ENCODE data around the gene MICALL1. TPM values are rescaled to one million over a fixed set of nuclear protein-coding genes. Genes with fewer than 3 reads are reported as not detected.

The MICALL1 gene
- total and polyA plus RNA-seq, 9 donors: 21.7 to 73.8 (median 50.5) TPM

- peaks cover 77% of the 10 kb centered on the region for H3K36me3 ChIP-seq (ENCODE audit: control insufficient read depth, insufficient read depth, low read length)
- no peak overlapping the region for H3K27ac ChIP-seq (ENCODE audit: low read length)
- H3K27me3 ChIP-seq (ENCODE audit: control insufficient read depth, insufficient read depth, low read length): no peaks in the 10 kb centered on the region
- H3K9me3 ChIP-seq (replicated peaks; ENCODE audit: control insufficient read depth, low read depth, low read length): no peaks in the 10 kb centered on the region
- 95% methylated on average over 29 of the region's 32 CpGs for WGBS (ENCODE audit: insufficient coverage)
- H3K4me3 ChIP-seq (ENCODE audit: low read length): no peak overlapping the region
- no peak for DNase-seq
- H3K4me1 ChIP-seq (ENCODE audit: control insufficient read depth, insufficient read depth, low read length): peaks cover 4% of the 10 kb centered on the region
These were observed 20.9 kb downstream of the MICALL1 start for GRCh38 chr22:37926771-37927636.

GRCh38 chr22:37927637-37927936, 21.5 kb downstream of the MICALL1 start:
- Histone ChIP-seq H3K27me3 (ENCODE audit: control insufficient read depth, insufficient read depth, low read length) (no peaks in the 10 kb centered on the region), H3K27ac (ENCODE audit: low read length) (no peak overlapping the region), H3K9me3 (replicated peaks; ENCODE audit: control insufficient read depth, low read depth, low read length) (no peaks in the 10 kb centered on the region), H3K4me1 (ENCODE audit: control insufficient read depth, insufficient read depth, low read length) (peaks cover 4% of the 10 kb centered on the region), H3K4me3 (ENCODE audit: low read length) (no peak overlapping the region), H3K36me3 (ENCODE audit: control insufficient read depth, insufficient read depth, low read length) (peaks cover 83% of the 10 kb centered on the region)
- no peak for DNase-seq
- 92% methylated on average over 4 of the region's 5 CpGs for WGBS (ENCODE audit: insufficient coverage)

DNA sequence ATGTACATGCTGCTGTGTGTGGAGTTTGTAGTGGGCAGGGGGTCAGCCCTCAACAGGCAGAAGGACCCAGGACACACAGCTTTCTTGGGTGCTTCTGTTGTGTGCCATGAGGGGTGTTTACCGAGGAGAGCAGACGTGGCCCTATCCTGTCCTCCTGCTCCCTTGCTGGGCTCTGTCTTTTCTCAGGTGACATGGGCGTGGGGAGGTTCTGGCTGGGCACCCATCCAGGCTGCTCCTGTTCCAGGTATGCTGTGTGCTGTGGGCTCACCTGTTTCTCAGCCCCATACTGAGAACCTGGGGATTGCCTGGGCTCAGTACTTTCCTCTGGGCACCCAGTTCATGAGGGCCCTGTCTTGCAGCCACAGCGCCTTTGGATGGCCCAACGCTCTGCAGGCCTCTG, 23.3 kb downstream of the MICALL1 start:
- H3K27me3 ChIP-seq (ENCODE audit: control insufficient read depth, insufficient read depth, low read length): no peaks in the 10 kb centered on the region
- H3K27ac ChIP-seq (ENCODE audit: low read length): no peak overlapping the region
- H3K9me3 ChIP-seq (replicated peaks; ENCODE audit: control insufficient read depth, low read depth, low read length): no peaks in the 10 kb centered on the region
- no peak for DNase-seq
- H3K4me3 ChIP-seq (ENCODE audit: low read length): no peak overlapping the region
- H3K4me1 ChIP-seq (ENCODE audit: control insufficient read depth, insufficient read depth, low read length): peaks cover 15% of the 10 kb centered on the region
- H3K36me3 ChIP-seq (ENCODE audit: control insufficient read depth, insufficient read depth, low read length): peaks cover 87% of the 10 kb centered on the region
- 85% methylated on average over 5 of the region's 5 CpGs for WGBS (ENCODE audit: insufficient coverage)

GRCh38 chr22:37930270-37930951, 24.3 kb downstream of the MICALL1 start:
- no peak for DNase-seq
- Histone ChIP-seq H3K36me3 (ENCODE audit: control insufficient read depth, insufficient read depth, low read length) (peaks cover 77% of the 10 kb centered on the region), H3K27ac (ENCODE audit: low read length) (no peak overlapping the region), H3K9me3 (replicated peaks; ENCODE audit: control insufficient read depth, low read depth, low read length) (no peaks in the 10 kb centered on the region), H3K4me3 (ENCODE audit: low read length) (no peak overlapping the region), H3K27me3 (ENCODE audit: control insufficient read depth, insufficient read depth, low read length) (no peaks in the 10 kb centered on the region), H3K4me1 (ENCODE audit: control insufficient read depth, insufficient read depth, low read length) (peaks cover 11% of the 10 kb centered on the region)
- WGBS (ENCODE audit: insufficient coverage): 75% methylated on average over 10 of the region's 11 CpGs

DNA sequence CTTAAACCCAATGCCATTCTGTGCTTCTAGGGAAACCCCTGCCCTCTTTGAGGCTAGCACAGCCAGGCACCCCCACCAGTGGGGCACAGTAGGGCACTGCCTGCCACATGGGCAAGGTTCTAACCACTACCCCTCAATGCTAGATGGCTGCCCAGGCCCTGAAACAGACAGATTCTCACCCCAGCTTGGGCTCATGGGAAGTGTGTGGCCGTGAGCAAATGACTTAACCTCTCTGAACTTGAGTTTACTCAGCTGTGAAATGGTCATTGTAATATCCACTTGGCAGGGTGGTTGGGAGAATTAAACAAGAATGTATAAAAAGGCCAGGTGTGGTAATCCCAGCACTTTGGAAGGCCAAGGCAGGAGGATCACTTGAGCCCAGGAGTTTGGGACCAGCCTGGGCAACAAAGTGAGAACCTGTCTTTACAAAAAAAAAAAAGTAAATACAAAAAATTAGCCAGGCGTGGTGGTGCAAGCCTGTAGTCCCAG, 24.9 kb downstream of the MICALL1 start:
- Histone ChIP-seq H3K4me3 (ENCODE audit: low read length) (no peak overlapping the region), H3K4me1 (ENCODE audit: control insufficient read depth, insufficient read depth, low read length) (peaks cover 11% of the 10 kb centered on the region), H3K9me3 (replicated peaks; ENCODE audit: control insufficient read depth, low read depth, low read length) (no peaks in the 10 kb centered on the region), H3K27me3 (ENCODE audit: control insufficient read depth, insufficient read depth, low read length) (no peaks in the 10 kb centered on the region), H3K36me3 (ENCODE audit: control insufficient read depth, insufficient read depth, low read length) (peaks cover 73% of the 10 kb centered on the region), H3K27ac (ENCODE audit: low read length) (no peak overlapping the region)
- DNase-seq: no peak
- WGBS (ENCODE audit: insufficient coverage): 90% methylated on average over 2 of the region's 2 CpGs

DNA sequence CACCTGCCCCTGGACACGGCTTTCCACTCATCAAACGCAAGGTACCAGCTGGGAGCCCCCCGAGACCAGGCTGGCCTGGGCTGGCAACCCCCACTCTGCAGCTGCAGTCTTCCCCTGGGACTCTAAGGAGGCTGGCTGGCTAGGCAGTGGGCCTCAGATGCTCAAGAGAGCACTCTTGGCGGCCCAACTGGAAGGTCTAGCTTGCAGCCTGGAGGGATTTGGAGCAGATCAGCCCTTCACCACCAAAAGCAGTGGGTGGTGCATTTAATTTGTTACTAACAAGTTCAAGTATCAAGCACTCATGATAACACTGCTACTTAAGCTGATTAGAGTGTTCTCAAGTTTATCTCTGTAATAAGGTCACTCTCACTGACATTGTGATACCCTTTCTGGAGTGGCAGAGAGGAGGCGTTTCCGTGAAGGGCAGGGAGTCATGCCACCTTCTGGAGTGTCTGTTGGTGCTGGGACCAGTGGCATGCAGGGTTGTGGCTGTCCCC, 25.8 kb downstream of the MICALL1 start:
- Histone ChIP-seq H3K9me3 (replicated peaks; ENCODE audit: control insufficient read depth, low read depth, low read length) (no peaks in the 10 kb centered on the region), H3K27ac (ENCODE audit: low read length) (no peak overlapping the region), H3K27me3 (ENCODE audit: control insufficient read depth, insufficient read depth, low read length) (no peaks in the 10 kb centered on the region), H3K4me1 (ENCODE audit: control insufficient read depth, insufficient read depth, low read length) (peaks cover 11% of the 10 kb centered on the region), H3K36me3 (ENCODE audit: control insufficient read depth, insufficient read depth, low read length) (peaks cover 70% of the 10 kb centered on the region), H3K4me3 (ENCODE audit: low read length) (no peak overlapping the region)
- WGBS (ENCODE audit: insufficient coverage): 55% methylated on average over 3 of the region's 6 CpGs
- no peak for DNase-seq

- no peak overlapping the region for H3K4me3 ChIP-seq (ENCODE audit: low read length)
- peaks cover 11% of the 10 kb centered on the region for H3K4me1 ChIP-seq (ENCODE audit: control insufficient read depth, insufficient read depth, low read length)
- peaks cover 66% of the 10 kb centered on the region for H3K36me3 ChIP-seq (ENCODE audit: control insufficient read depth, insufficient read depth, low read length)
- no peak overlapping the region for H3K27ac ChIP-seq (ENCODE audit: low read length)
- H3K9me3 ChIP-seq (replicated peaks; ENCODE audit: control insufficient read depth, low read depth, low read length): no peaks in the 10 kb centered on the region
- whole genome bisulfite sequencing (ENCODE audit: insufficient coverage): 76% methylated on average over 6 of the region's 10 CpGs
- DNase-seq: no peak
- H3K27me3 ChIP-seq (ENCODE audit: control insufficient read depth, insufficient read depth, low read length): no peaks in the 10 kb centered on the region
These were observed 26.3 kb downstream of the MICALL1 start for GRCh38 chr22:37932401-37932800.

DNA sequence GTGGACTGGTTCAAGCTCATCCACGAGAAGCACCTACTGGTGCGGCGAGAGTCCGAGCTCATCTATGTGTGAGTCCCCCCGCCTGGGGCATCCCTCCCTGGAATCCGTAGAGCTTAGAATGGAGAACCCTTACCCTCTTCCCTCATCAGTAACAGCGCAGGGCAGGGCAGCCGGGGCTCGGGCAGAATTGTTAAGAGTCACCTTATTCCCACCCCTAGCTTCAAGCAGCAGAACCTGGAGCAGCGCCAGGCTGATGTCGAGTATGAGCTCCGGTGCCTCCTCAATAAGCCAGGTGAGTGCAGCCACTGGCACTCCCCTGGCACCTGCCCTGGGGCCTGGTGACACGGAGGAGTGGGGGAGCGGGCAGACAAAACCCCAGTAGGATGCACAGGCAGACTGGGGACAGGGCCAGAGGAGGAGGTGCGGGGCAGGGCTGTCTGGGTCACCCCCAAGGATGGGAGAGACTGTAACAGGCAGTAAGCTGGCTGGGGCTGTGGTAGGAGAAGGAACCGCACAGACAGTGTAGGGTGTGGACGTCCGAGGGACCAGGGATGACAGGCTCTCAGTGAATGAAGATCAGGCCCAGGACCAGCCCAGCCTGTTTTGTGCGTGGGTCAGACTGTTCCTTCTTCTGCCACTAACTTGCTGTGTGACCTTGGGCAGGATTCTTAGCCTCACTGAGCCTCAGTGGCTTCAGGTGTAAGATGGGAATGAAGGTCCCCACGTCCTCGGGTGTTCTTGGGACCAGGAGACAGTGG, 26.9 kb downstream of the MICALL1 start:
- 79% methylated on average over 19 of the region's 21 CpGs for WGBS (ENCODE audit: insufficient coverage)
- Histone ChIP-seq H3K4me1 (ENCODE audit: control insufficient read depth, insufficient read depth, low read length) (peaks cover 11% of the 10 kb centered on the region), H3K4me3 (ENCODE audit: low read length) (no peak overlapping the region), H3K27me3 (ENCODE audit: control insufficient read depth, insufficient read depth, low read length) (no peaks in the 10 kb centered on the region), H3K36me3 (ENCODE audit: control insufficient read depth, insufficient read depth, low read length) (peaks cover 68% of the 10 kb centered on the region), H3K9me3 (replicated peaks; ENCODE audit: control insufficient read depth, low read depth, low read length) (no peaks in the 10 kb centered on the region), H3K27ac (ENCODE audit: low read length) (peak overlapping the region; percentile 35)
- no peak for DNase-seq

GRCh38 chr22:37933711-37934376, 27.7 kb downstream of the MICALL1 start:
- 7% methylated on average over 6 of the region's 13 CpGs for WGBS (ENCODE audit: insufficient coverage)
- Histone ChIP-seq H3K36me3 (ENCODE audit: control insufficient read depth, insufficient read depth, low read length) (peaks cover 63% of the 10 kb centered on the region), H3K4me1 (ENCODE audit: control insufficient read depth, insufficient read depth, low read length) (peaks cover 11% of the 10 kb centered on the region), H3K4me3 (ENCODE audit: low read length) (no peak overlapping the region), H3K27ac (ENCODE audit: low read length) (peak overlapping the region; percentile 65), H3K27me3 (ENCODE audit: control insufficient read depth, insufficient read depth, low read length) (no peaks in the 10 kb centered on the region), H3K9me3 (replicated peaks; ENCODE audit: control insufficient read depth, low read depth, low read length) (no peaks in the 10 kb centered on the region)
- DNase-seq: peak; percentile 82
